Duodenal mucosa (tissue), 2 donors: Measurements from ENCODE around the gene GRIK4.

Experiments used
- H3K27ac ChIP-seq: one replicate; pipeline ENCODE4 v1.7.0; 2013; ENCODE audit warnings: low read depth, low read length
- H3K27me3 ChIP-seq, 2 donors: one replicate each; pipeline ENCODE4 v1.7.0; 2013; ENCODE audit warnings: low read length in 2 of 2, control low read depth in 1 of 2; ENCODE audit not compliant: insufficient read depth in 2 of 2, control insufficient read depth in 1 of 2
- H3K36me3 ChIP-seq, 2 donors: one replicate each; pipeline ENCODE4 v1.7.0; 2013; ENCODE audit warnings: low read length in 2 of 2, control low read depth in 1 of 2; ENCODE audit not compliant: insufficient read depth in 2 of 2, control insufficient read depth in 1 of 2
- H3K4me1 ChIP-seq, 2 donors: one replicate each; pipeline ENCODE4 v1.7.0; 2013; ENCODE audit warnings: low read length in 2 of 2, control low read depth in 1 of 2; ENCODE audit not compliant: insufficient read depth in 2 of 2, control insufficient read depth in 1 of 2
- H3K4me3 ChIP-seq, 2 donors: one replicate each; pipeline ENCODE4 v1.7.0; 2013; ENCODE audit warnings: low read length in 2 of 2, low read depth in 1 of 2
- H3K9ac ChIP-seq, 2 donors: one replicate each; pipeline ENCODE4 v1.7.0; 2013; ENCODE audit warnings: low read length in 2 of 2, low read depth in 1 of 2
- H3K9me3 ChIP-seq, 2 donors: one replicate each; pipeline ENCODE4 v1.7.0; 2013; ENCODE audit warnings: low read length in 2 of 2, control low read depth in 1 of 2; ENCODE audit not compliant: control insufficient read depth in 1 of 2

The GRIK4 gene

GRCh38 chr11:120823159-120823558 is 311.6 kb downstream of the GRIK4 start:
- H3K27me3 ChIP-seq: no peaks in the 10 kb centered on the region
- H3K9me3 ChIP-seq: no peaks in the 10 kb centered on the region
- no peak overlapping the region for H3K4me3 ChIP-seq
- H3K36me3 ChIP-seq: no peaks in the 10 kb centered on the region
- H3K4me1 ChIP-seq: no peaks in the 10 kb centered on the region
- no peak overlapping the region for H3K9ac ChIP-seq
- no peak overlapping the region for H3K27ac ChIP-seq

GRCh38 chr11:120824242-120824641 is 312.7 kb downstream of the GRIK4 start:
- no peak overlapping the region for H3K9ac ChIP-seq
- no peak overlapping the region for H3K4me3 ChIP-seq
- no peaks in the 10 kb centered on the region for H3K36me3 ChIP-seq
- no peaks in the 10 kb centered on the region for H3K4me1 ChIP-seq
- no peak overlapping the region for H3K27ac ChIP-seq
- no peaks in the 10 kb centered on the region for H3K27me3 ChIP-seq
- no peaks in the 10 kb centered on the region for H3K9me3 ChIP-seq

GRCh38 chr11:120827198-120827597 is 315.6 kb downstream of the GRIK4 start:
- Histone ChIP-seq H3K27ac (no peak overlapping the region), H3K9me3 (no peaks in the 10 kb centered on the region), H3K27me3 (no peaks in the 10 kb centered on the region), H3K36me3 (no peaks in the 10 kb centered on the region), H3K4me1 (no peaks in the 10 kb centered on the region), H3K4me3 (no peak overlapping the region), H3K9ac (no peak overlapping the region)

- Histone ChIP-seq H3K27ac (no peak overlapping the region), H3K9me3 (no peaks in the 10 kb centered on the region), H3K36me3 (no peaks in the 10 kb centered on the region), H3K4me3 (no peak overlapping the region), H3K27me3 (no peaks in the 10 kb centered on the region), H3K4me1 (no peaks in the 10 kb centered on the region), H3K9ac (no peak overlapping the region)
Observed at GRCh38 chr11:120827820-120828219, 316.3 kb downstream of the GRIK4 start.

- Histone ChIP-seq H3K27ac (no peak overlapping the region), H3K4me1 (no peaks in the 10 kb centered on the region), H3K4me3 (no peak overlapping the region), H3K9ac (no peak overlapping the region), H3K36me3 (no peaks in the 10 kb centered on the region), H3K27me3 (no peaks in the 10 kb centered on the region), H3K9me3 (no peaks in the 10 kb centered on the region)
Observed at GRCh38 chr11:120828847-120829246, 317.3 kb downstream of the GRIK4 start.

GRCh38 chr11:120830085-120830620 is 318.6 kb downstream of the GRIK4 start:
- no peak overlapping the region for H3K27ac ChIP-seq
- H3K36me3 ChIP-seq: no peaks in the 10 kb centered on the region

GRCh38 chr11:120832481-120833238 is 321.1 kb downstream of the GRIK4 start:
- H3K9ac ChIP-seq: no peak overlapping the region
- H3K4me3 ChIP-seq: no peak overlapping the region
- H3K27ac ChIP-seq: no peak overlapping the region
- no peaks in the 10 kb centered on the region for H3K4me1 ChIP-seq
- peaks cover 0 to 3% of the 10 kb centered on the region in 2 donors for H3K27me3 ChIP-seq
- no peaks in the 10 kb centered on the region for H3K36me3 ChIP-seq
- no peaks in the 10 kb centered on the region for H3K9me3 ChIP-seq

More at GRCh38 chr11:120830085-120830620, 318.6 kb downstream of the GRIK4 start:
- H3K27me3 ChIP-seq: peaks cover 0 to 3% of the 10 kb centered on the region in 2 donors
- H3K4me1 ChIP-seq: no peaks in the 10 kb centered on the region
- H3K4me3 ChIP-seq: no peak overlapping the region
- no peaks in the 10 kb centered on the region for H3K9me3 ChIP-seq
- no peak overlapping the region for H3K9ac ChIP-seq

- no peaks in the 10 kb centered on the region for H3K36me3 ChIP-seq
- H3K9me3 ChIP-seq: no peaks in the 10 kb centered on the region
- H3K27ac ChIP-seq: no peak overlapping the region
- no peak overlapping the region for H3K4me3 ChIP-seq
- no peak overlapping the region for H3K9ac ChIP-seq
- H3K4me1 ChIP-seq: no peaks in the 10 kb centered on the region
- H3K27me3 ChIP-seq: peaks cover 0 to 3% of the 10 kb centered on the region in 2 donors
Observed at GRCh38 chr11:120834686-120835210, 323.2 kb downstream of the GRIK4 start.

- no peak overlapping the region for H3K9ac ChIP-seq
- H3K27me3 ChIP-seq: peaks cover 0 to 3% of the 10 kb centered on the region in 2 donors
- no peaks in the 10 kb centered on the region for H3K4me1 ChIP-seq
- no peaks in the 10 kb centered on the region for H3K9me3 ChIP-seq
- no peak overlapping the region for H3K27ac ChIP-seq
- no peaks in the 10 kb centered on the region for H3K36me3 ChIP-seq
- no peak overlapping the region for H3K4me3 ChIP-seq
Observed at GRCh38 chr11:120835601-120836228, 324.2 kb downstream of the GRIK4 start.

- Histone ChIP-seq H3K4me1 (no peaks in the 10 kb centered on the region), H3K4me3 (no peak overlapping the region), H3K27me3 (peaks cover 0 to 3% of the 10 kb centered on the region in 2 donors), H3K9me3 (no peaks in the 10 kb centered on the region), H3K27ac (no peak overlapping the region), H3K9ac (no peak overlapping the region), H3K36me3 (no peaks in the 10 kb centered on the region)
Observed at GRCh38 chr11:120837696-120838095, 326.1 kb downstream of the GRIK4 start.
